ENCODE results near the gene NHERF1.

Gene NHERF1

GRCh38 chr17:74769856-74770497, 21.5 kb downstream of the NHERF1 start:
- DNase-seq: no peak

DNA sequence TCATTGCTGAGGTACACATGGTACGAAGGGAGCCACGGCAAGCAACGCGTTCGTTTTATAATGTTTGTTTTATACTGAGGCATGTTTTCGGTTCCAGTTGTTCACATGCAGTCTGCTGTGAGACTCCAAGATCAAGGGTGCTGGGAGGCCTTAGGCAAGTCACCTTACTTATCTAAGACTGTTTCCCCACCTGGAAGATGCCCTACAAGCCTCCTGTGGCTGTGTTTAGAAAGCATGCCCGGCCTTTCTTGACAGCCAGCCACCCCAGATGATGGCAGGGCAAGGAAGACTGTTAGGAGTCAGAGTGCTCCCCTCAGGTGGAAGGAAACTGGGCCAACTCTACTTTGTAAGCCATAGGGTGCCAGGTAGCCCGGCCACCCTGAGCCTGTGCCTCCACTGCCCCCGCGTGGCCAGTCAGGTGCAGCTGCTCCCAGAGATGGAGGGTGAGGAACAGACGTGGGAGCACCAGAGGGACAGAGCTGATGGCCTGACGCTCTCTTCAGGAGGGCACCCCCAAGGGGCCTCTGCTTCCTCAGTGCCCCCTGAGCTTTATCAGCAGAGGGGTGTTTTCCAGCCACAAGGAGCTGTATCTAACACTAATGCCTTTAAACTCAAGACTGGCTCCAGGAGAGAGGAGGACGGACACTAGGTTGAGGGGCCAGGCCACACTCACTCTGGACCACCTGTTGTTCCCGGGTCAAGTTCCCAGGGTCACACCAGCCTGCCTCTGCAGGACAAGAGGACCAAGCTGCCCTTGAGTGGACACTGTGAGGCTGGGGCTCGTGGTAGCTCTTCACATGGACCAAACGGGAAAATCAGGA, 22.3 kb downstream of the NHERF1 start:
- DNase-seq: peak; percentile 67

- DNase-seq: no peak
Measured at GRCh38 chr17:74771319-74771914, 23.0 kb downstream of the NHERF1 start.

- no peak for DNase-seq
Measured at GRCh38 chr17:74772053-74772452, 23.6 kb downstream of the NHERF1 start.

DNA sequence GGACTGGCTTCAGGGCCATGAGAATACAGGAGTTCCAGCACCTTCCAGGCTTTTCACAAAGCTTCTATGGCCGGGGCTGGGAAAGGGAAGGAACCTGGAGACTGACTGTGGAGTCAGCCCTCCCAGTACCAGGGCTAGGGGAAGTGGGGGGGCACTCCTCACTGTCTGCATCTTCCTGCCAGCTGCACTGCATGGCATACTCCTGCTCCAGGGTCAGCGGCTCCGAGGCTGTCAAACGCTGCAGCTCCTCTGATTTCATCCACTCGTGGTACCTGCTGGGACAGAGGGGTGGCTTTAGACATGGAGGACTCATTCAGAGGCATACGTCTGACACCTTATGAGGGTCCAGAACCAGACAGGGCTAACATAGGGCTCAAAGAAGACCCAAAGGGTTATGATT, 25.0 kb downstream of the NHERF1 start:
- no peak for DNase-seq

GRCh38 chr17:74773871-74774286, 25.5 kb downstream of the NHERF1 start:
- DNase-seq: no peak

GRCh38 chr17:74775409-74776043, 27.1 kb downstream of the NHERF1 start:
- DNase-seq: no peak

GRCh38 chr17:74776044-74776962, 27.9 kb downstream of the NHERF1 start, which contains the start of gene NAT9:
Gene NAT9 (minus strand): TSS chr17:74776345. CDS start chr17:74775698, 647 bp downstream.
- DNase-seq: peak; percentile 100

GRCh38 chr17:74776990-74777389, 28.6 kb downstream of the NHERF1 start:
- no peak for DNase-seq

DNA sequence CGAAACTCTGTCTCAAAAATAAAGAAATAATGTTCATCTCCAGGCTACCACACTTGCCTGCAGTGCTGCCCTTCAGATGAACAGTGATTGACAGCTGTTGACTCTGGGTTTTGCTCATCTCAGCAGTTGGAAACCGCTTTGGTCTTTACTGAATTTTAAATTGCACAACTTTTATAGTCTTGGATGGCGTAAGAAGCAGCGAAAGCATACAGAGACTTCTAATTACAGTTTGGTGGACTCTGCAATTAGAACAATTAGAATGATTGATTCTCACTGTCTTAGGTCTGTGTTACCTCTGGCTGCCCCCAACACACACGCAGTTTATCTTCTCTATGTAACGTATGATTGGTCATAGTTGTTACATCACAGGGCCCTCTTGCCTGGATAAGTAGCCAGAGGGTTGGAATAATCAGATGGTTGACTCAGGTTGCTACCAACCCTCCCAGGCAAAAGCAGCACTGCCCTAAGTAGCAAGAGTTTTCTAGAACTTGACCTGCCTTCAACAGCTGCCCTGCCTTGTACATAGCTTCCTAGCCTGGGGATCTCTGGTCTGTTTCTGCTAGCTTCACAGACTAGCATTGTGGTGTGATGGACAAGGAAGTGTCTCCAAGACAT, 29.6 kb downstream of the NHERF1 start:
- no peak for DNase-seq

- no peak for DNase-seq
Measured at GRCh38 chr17:74778960-74779359, 30.5 kb downstream of the NHERF1 start.

- no peak for DNase-seq
Measured at GRCh38 chr17:74779501-74779900, 31.1 kb downstream of the NHERF1 start.

- peak; percentile 41 for DNase-seq
Measured at GRCh38 chr17:74779948-74780400, 31.5 kb downstream of the NHERF1 start.

- no peak for DNase-seq
Measured at GRCh38 chr17:74780443-74781238, 32.2 kb downstream of the NHERF1 start.

DNA sequence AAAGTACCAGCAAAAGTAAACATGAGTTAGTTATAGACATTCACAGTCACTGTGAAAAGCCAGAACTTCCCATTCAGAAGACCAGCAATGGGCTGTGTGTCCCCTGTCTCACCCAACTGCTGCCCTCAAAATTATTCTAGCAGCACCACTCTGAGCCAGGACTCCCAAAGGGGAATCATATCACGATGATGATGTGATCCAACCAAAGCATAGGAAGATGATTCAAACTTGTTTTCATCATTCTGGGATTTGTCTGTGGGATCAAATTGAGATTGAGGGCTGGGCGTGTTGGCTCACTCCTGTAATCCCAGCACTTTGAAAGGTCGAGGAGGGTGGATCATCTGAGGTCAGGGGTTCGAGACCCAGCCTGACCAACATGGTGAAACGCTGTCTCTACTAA, 34.1 kb downstream of the NHERF1 start:
- DNase-seq: no peak

- no peak for DNase-seq
Measured at GRCh38 chr17:74784125-74784810, 35.8 kb downstream of the NHERF1 start.

DNA sequence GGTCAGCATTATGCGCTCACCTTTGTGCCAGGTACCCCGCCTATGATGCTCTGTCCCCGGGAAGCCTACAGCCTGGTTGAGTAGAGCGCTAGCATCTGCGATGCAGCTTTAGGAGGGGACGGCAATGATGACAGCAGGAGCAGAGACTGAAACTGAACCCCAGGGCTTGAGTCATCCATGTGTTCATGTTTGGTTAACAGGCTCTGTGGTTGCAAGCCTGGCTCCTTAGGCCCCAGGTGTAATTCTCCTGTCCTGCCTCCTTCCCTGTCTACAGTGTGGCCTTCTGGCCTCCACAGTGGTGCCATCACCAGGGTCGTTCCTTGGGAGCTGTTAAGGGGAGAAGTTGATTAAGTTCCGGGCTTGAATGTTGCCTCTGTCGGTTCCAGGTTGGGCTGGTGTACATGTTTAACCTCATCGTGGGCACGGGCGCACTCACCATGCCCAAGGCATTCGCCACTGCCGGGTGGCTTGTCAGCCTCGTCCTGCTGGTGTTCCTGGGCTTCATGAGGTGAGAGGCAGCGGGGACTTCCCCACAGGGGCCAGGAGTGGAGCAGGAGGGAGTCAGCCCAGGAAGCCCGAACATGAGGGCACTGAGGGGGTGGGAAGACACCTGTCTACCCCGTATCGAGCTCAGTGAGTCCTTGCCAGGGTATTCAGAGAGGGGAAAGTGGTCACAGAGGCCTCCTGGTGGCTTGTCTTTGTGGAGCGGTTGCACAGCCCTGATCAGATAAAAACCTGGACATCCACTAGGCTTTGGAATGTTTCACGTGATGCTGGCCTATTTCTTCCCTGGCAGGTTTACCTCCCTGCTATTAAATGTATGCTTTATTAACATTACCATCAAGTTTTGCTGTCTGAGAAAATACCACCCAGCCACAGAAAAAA, 36.9 kb downstream of the NHERF1 start:
- DNase-seq: no peak

DNA sequence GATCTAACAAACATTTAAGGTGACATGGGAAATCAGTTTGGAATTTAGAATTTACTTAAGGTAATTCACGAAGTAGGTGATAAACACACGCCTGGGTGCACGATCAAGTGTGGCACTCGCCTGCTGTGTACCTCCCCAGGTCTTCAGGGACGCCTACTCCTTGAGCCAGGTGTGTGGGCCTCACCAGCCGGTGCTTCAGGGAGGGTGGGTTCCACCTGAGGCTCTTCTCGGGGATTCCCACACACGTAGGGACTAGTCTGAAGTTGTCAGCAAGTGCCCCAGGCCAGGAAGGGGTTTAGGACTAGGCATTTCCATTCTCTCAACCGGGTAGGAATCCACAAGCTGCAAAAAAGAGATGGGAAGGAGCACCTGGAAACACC, 37.5 kb downstream of the NHERF1 start:
- DNase-seq: no peak

- DNase-seq: no peak
Measured at GRCh38 chr17:74786431-74787055, 38.1 kb downstream of the NHERF1 start.

All from activated CD4-positive, CD25-positive, alpha-beta regulatory T cell treated with anti-CD3 and anti-CD28 coated beads, Interleukin-2, amount 50 U/mL, for 72 hours (primary cell).